Right lobe of liver (tissue), 6 donors: ENCODE data around the gene BCL2L12. TPM values are rescaled to one million over a fixed set of nuclear protein-coding genes. Genes with fewer than 3 reads are reported as not detected.

ENCODE experiments used
- ATAC-seq, 4 donors: fragments of 200-7000 bp; cut with Tn5 transposase; one replicate each; pipeline ENCODE4 v1.9.1; 2020; ENCODE audit warnings: mild to moderate bottlenecking in 4 of 4, moderate library complexity in 4 of 4
- DNase-seq, 3 donors: peaks; one replicate each; pipeline ENCODE4 v3.0.0-alpha.2; 2020
- H3K27ac ChIP-seq, 3 donors: fragments of 200-600 bp; one replicate each; pipeline ENCODE4 v1.8.0; 2022
- H3K27me3 ChIP-seq, 2 donors: fragments of 200-600 bp; one replicate each; pipeline ENCODE4 v1.8.0; 2022
- H3K36me3 ChIP-seq, 4 donors: fragments of 200-600 bp; sonication (generic) in 1 of 4; one replicate each; pipeline versions ENCODE4 v1.5.1 to v1.8.0; 2017 to 2022; ENCODE audit warnings: control low read depth in 1 of 4
- H3K4me1 ChIP-seq, 4 donors: fragments of 200-600 bp; sonication (generic) in 1 of 4; one replicate each; pipeline versions ENCODE4 v1.5.1 to v1.8.0; 2017 to 2022; ENCODE audit warnings: control low read depth in 1 of 4
- H3K4me3 ChIP-seq, 3 donors: fragments of 200-600 bp; one replicate each; pipeline ENCODE4 v1.8.0; 2022
- H3K9me3 ChIP-seq, 4 donors: fragments of 200-600 bp; sonication (generic) in 1 of 4; one replicate each; pipeline versions ENCODE4 v1.5.1 to v1.8.0; 2017 to 2022; ENCODE audit warnings: control low read depth in 1 of 4
- CTCF ChIP-seq, 4 donors: fragments of 200-600 bp in 3 of 4; fragments of 450-650 bp in 1 of 4; IDR thresholded peaks; one replicate each; pipeline versions ENCODE4 v1.5.1 to v1.8.0; 2016 to 2022; ENCODE audit warnings: antibody characterized with exemption in 4 of 4, mild to moderate bottlenecking in 2 of 4
- POLR2A ChIP-seq: fragments of 450-650 bp; IDR thresholded peaks from one replicate; pipeline ENCODE4 v1.6.1; 2017; ENCODE audit warnings: antibody characterized with exemption, mild to moderate bottlenecking
- WGBS: methylation state at CpG from one replicate; pipeline ENCODE4 v1.1.6; 2018; ENCODE audit warnings: low coverage, low lambda C conversion rate; ENCODE audit not compliant: insufficient coverage; ENCODE audit errors: missing lambda C conversion rate; 5-methylcytosine and 5-hydroxymethylcytosine counted together
- intact Hi-C, 2 donors: fragments of 100-400 bp; cut with DNase I; formaldehyde crosslinking; loops; one replicate each; pipeline versions ENCODE4 v1.11.2 to v1.14.1; 2022
- total RNA-seq, 6 experiments: library from RNA; depleted of rRNA in 2 of 6; stranded (reverse); fragments of >200 nt in 2 of 6; fragmentation: NEBNext Ultra II Directional in 3 of 6; extraction: Animal tissue kit (Norgen Biotek cat#: 25700) in 3 of 6; gene quantifications; one replicate each; pipeline versions ENCODE4 v1.1.0 to v1.2.4, GENCODE V29; 2016 to 2023
- donor health status: DM: no; HTN: yes; CAD: no.
- donor health status: DM: no; HTN: no; CAD: no.
- donor health status: DM: no; HTN: no; CAD: no.
- donor health status: DM: no; HTN: yes; CAD: no.
- donor health status: DM: no; HTN: yes; CAD: no.

The BCL2L12 gene
- total RNA-seq, 6 experiments from 2014 or later: 4.5 to 11.6 (median 10.5) TPM

GRCh38 chr19:49672131-49672919 is 6.6 kb downstream of the BCL2L12 start:
- intact Hi-C loops: no loop called here
- H3K27ac ChIP-seq: peak overlapping the region; percentile 23 to 73 (median 71)
- 22% methylated on average over 22 of the region's 28 CpGs for WGBS
- H3K36me3 ChIP-seq: no peaks in the 10 kb centered on the region
- peak; percentile 88 to 96 (median 94) for TF ChIP-seq CTCF (IDR thresholded peaks at IDR 0.05)
- TF ChIP-seq POLR2A: no peak
- peak overlapping the region; percentile 1 to 47 (median 12) for H3K4me3 ChIP-seq
- no peaks in the 10 kb centered on the region for H3K9me3 ChIP-seq
- ATAC-seq (peak; percentile 46 to 55 (median 50)), DNase-seq (peak; percentile 84 to 88 (median 86))
- no peaks in the 10 kb centered on the region for H3K27me3 ChIP-seq
- H3K4me1 ChIP-seq: peaks cover 0 to 12% (median 0%) of the 10 kb centered on the region in 4 donors

- peak; percentile 77 to 88 (median 83) for DNase-seq
- WGBS: 2% methylated on average over 24 of the region's 27 CpGs
Observed at GRCh38 chr19:49676136-49676783, 10.5 kb downstream of the BCL2L12 start.

GRCh38 chr19:49676784-49677230 is 11.1 kb downstream of the BCL2L12 start:
- intact Hi-C loops: no loop called here
- Histone ChIP-seq H3K27ac (peak overlapping the region; percentile 87 to 93 (median 89)), H3K27me3 (no peaks in the 10 kb centered on the region), H3K9me3 (no peaks in the 10 kb centered on the region), H3K4me1 (peaks cover 0 to 18% (median 4%) of the 10 kb centered on the region in 4 donors), H3K36me3 (peaks cover 0 to 7% (median 1%) of the 10 kb centered on the region in 4 donors), H3K4me3 (peak overlapping the region; percentile 85 to 99 (median 93))
- DNase-seq (peak; percentile 99 to 100 (median 100)), ATAC-seq (peak; percentile 80 to 90 (median 84))
- 0% methylated on average over 14 of the region's 34 CpGs for WGBS
- TF ChIP-seq POLR2A (no peak), CTCF (IDR thresholded peaks at IDR 0.05) (no peak)

More at GRCh38 chr19:49676136-49676783, 10.5 kb downstream of the BCL2L12 start:
- Histone ChIP-seq H3K4me3 (peak overlapping the region; percentile 22 to 43 (median 27)), H3K27ac (peak overlapping the region; percentile 87 to 93 (median 89)), H3K36me3 (peaks cover 0 to 4% (median 0%) of the 10 kb centered on the region in 4 donors), H3K27me3 (no peaks in the 10 kb centered on the region), H3K9me3 (no peaks in the 10 kb centered on the region), H3K4me1 (peaks cover 0 to 21% (median 4%) of the 10 kb centered on the region in 4 donors)
- peak; percentile 49 to 56 (median 56) for ATAC-seq
- intact Hi-C loops: no loop called here
- peak; percentile 79 for TF ChIP-seq POLR2A
- TF ChIP-seq CTCF (IDR thresholded peaks at IDR 0.05): no peak

- 0% methylated on average over 5 of the region's 57 CpGs for WGBS
- H3K9me3 ChIP-seq: no peaks in the 10 kb centered on the region
- ATAC-seq (peak; percentile 2 to 27 (median 13)), DNase-seq (peak in 2 of 3 donors; percentile 68)
- intact Hi-C loops: no loop called here
- H3K4me3 ChIP-seq: peak within 1 kb of the TSS; percentile 85 to 99 (median 93)
- H3K36me3 ChIP-seq: peaks cover 0 to 13% (median 4%) of the 10 kb centered on the region in 4 donors
- no peaks in the 10 kb centered on the region for H3K27me3 ChIP-seq
- peaks cover 0 to 14% (median 4%) of the 10 kb centered on the region in 4 donors for H3K4me1 ChIP-seq
- H3K27ac ChIP-seq: peak within 1 kb of the TSS; percentile 87 to 93 (median 89)
- TF ChIP-seq POLR2A: peak; percentile 91
- no peak for TF ChIP-seq CTCF (IDR thresholded peaks at IDR 0.05)
Observed at GRCh38 chr19:49677231-49677900, 11.6 kb downstream of the BCL2L12 start, which contains the start of gene PRMT1. Gene PRMT1, plus strand, starts transcription at chr19:49677271. Its CDS starts 10 bp downstream, at chr19:49677281.
